NCI-H2171 (cell line): ENCODE results near the gene RTN3.
"Not testable (repeated sequence)": the region's sequence is repeated elsewhere in the genome, so short reads cannot be mapped to it uniquely, and the experiment has no call there.

Source experiments
- DNase-seq: peaks from one replicate; lab custom pipeline; 2025; lab: John Stamatoyannopoulos, UW

The RTN3 gene

GRCh38 chr11:63681321-63682065, at the start of gene RTN3:
TSS of gene RTN3 (plus strand) at chr11:63681500. CDS start at chr11:63681637, 137 bp downstream.
- DNase-seq, result peak; percentile 96

DNA sequence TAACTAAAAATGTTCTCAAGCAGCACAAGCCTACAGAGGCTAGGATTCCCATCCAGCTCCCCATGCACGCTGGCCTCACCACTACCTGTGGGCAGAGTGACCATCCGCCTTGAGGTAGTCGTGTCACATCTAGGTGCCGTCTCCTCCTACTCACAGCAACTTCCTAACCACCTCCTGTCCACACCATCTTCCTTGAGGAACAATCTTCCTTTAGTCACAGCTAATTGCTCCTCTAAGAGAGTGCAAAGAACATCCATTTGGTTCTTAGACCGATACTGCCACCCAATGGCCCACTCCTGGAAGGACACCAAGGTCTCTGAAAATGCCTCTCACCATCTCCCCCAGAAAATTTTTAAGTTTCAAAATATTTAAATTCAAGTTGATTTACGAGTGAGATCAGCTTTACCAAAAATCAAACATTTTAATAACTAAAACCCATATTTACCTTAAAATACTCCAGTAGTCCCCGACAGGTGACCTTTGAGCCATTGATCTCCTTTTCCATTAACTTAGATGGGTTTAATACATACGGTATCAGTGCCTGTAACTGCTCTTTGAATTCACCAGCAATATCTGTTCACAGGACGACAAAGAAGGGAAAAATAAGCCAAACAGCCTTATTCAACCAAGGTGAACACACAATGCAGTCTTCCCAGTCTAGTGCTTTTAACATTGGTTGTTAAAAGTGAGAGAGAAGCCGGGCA, 45.4 kb upstream of the RTN3 start:
- DNase-seq, result peak; percentile 52

DNA sequence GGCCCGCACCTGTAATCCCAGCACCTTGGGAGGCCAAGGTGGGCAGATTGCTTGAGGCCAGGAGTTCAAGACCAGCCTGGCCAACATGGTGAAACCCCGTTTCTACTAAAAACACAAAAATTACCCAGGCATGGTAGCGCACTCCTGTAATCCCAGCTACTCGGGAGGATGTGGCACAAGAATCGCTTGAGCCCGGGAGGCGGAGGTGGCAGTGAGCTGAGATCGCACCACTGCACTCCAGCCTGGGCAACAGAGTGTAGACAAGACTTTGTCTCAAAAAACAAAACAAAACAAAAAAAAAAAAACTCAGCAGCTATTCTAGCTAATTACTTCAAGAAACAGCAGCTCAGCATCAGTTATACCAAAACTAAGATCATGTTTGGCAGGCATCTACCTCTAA, 42.9 kb upstream of the RTN3 start:
- not testable (repeated sequence) for DNase-seq

DNA sequence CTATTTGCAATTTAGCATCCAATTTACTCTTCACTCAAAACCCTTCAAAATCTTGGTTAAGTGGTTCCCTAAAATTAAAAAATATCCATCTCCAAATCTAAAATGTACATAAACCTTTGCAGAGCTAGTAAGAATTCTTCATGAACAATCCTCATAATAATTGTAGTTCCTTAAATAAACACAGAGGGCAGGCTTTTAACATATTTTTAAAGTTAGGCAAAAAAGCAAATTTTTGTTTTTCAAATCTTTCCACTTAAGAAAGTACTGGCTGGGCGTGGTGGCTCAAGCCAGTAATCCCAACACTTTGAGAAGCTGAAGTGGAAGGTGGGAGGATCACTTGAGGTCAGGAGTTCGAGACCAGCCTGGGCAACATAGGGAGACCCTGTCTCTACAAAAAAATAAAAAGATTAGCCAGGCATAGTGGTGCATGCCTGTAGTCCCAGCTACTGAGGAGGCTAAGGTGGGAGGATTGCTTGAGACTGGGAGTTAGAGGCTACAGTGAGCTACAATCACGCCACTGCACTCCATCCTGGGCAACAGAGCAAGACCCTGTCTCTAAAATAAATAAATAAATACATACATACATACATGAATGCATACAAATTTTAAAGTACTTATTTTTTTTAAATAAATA, 42.0 kb upstream of the RTN3 start:
- DNase-seq, result no peak

GRCh38 chr11:63641727-63642126, 39.6 kb upstream of the RTN3 start:
- DNase-seq, result no peak

DNA sequence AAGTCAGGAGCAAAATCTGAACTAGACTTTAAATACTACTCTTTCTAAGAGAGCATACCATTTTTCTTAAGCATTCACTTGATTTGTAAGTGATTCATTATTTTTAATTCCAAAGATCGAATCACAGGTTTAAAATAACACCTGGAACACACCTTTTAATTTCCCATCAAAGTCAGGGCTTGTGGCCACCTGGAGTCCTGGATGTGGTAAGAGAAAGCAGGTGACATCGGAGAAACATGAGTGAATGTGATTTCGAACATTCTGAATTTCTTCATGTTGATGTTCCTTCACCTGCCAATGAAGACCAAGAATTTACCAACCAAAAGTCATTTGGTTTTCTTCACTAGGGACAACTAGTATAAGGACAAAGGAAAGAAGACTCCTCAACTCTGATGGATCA, 38.1 kb upstream of the RTN3 start:
- no peak for DNase-seq

- no peak for DNase-seq
Measured at GRCh38 chr11:63652671-63653070, 28.6 kb upstream of the RTN3 start.

GRCh38 chr11:63660972-63661371, 20.3 kb upstream of the RTN3 start:
- no peak for DNase-seq

DNA sequence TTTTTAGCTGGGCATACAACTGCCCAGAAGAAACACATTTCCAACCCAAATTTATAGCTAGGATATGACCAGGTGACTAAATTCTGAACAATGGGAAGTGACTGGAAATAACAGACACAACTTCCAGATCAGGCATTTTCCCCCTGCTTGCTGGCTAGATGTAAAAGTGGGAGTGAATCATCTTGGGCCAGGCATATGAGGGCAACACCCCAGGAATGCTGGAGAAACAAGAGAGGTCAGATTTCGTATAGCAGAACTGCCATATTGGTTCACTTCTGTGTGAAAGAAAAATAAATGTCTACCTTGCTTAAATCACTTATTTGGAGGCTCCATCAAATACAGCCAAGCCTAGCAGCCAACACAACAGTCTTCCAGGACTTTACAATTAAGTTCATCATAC, 17.5 kb upstream of the RTN3 start:
- no peak for DNase-seq

DNA sequence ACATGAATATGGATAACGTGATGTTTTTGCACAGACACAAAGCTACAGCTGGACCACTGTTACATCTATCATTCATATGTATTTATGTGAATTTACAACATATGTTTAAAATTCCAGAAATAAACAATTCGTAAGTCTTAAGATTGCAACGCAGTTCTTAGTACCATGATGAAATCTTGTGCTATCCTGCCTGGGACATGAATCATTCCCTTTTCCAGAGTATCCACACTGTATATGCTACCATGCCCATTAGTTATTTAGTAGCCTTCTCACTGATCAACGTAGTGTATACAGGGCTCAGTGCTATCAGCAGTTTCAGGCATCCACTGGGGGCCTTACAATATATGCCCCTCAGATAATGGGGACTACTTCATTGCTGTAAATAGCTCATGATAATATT, 14.4 kb upstream of the RTN3 start:
- DNase-seq, result no peak

GRCh38 chr11:63667995-63668795, 13.1 kb upstream of the RTN3 start:
- DNase-seq, result no peak

- DNase-seq, result no peak
Measured at GRCh38 chr11:63670096-63670432, 11.2 kb upstream of the RTN3 start.

DNA sequence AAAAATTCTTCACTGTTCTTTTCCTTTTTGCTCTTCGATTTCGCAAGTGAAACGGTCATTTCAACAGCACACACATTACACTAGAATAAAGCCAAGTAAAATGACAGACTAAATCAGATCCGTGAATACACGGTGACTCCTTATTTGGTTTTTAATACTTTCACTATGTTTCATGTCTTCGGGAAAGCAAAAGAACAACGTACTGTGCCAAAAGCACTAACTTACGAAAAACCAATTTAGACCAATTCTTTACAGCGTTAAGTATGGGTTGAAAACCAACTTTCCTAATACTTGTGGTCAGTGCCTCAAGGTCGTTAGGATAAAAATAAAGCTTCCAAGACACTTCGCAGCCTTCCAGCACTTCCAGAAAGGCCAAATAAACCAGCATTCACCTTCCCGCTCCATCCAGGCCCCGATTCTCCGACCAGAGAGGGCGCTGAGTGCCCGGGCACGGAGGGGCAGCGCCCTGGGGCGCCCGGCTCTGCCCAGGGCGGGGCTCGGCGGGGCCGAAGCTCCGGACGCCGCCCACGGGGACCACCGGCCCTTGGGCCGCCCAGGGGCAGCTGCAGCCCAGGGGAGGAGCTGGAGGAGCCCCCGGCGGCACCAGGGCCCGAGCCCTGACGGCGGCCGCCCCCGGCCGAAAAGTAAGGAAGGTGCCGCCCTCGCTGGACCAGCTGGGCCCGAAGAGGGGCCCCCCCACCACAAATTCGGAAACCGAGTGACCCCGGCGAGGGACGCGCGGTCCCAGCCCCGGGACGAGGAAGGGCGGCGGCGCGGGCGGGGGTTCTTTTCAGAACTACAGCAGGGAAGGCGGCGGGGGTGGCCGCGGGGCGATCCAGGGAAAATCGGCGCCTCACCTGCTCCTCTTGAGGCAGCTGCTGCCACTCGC, 10.6 kb upstream of the RTN3 start:
- DNase-seq, result no peak

DNA sequence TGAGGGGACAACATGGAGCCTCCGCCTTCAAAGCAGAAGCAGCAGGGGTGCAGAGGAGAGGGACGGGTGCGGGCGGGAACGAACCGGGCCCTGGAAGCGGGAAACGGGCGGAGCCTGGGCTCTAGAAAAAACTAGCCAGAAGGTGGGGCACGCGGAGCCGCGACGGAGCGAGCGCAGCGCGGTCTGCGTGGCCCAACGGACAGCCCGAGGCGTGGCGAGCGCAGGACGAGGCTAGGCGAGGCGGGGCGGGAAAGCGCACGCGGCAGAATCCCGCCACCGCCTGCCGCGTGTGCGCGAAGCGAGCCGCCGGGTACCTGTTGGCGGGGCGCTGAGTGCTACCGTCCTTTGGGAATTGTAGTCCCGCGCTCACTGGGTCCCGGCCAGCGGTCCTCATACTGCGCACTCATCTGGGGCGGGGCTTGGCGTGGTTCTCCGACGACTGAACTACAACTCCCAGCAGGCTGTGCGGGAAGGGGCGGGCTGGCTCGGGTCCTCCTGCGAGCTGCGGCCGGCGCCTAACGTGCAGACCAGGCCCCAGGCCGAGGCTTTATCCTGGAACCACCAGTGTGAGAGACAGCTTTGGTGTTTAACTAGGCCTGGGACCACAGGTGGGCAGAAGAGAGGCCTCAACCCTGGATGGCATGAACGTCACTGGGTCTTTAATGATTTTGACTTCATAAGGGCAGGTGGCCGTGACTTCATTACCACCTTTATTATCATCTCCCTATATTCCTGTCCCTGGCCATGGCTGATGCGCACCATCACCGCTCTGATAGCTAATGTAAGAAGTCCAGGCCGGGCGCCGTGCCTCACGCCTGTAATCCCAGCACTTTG, 9.8 kb upstream of the RTN3 start, which contains the start of gene ATL3:
Gene ATL3 (minus strand): TSS at position 55 of the 834 bp plus-strand sequence. CDS start 41 bp downstream, at position 14.
- peak; percentile 95 for DNase-seq

GRCh38 chr11:63672156-63672463, 9.2 kb upstream of the RTN3 start:
- DNase-seq, result no peak

GRCh38 chr11:63672936-63673539, 8.3 kb upstream of the RTN3 start:
- no peak for DNase-seq

DNA sequence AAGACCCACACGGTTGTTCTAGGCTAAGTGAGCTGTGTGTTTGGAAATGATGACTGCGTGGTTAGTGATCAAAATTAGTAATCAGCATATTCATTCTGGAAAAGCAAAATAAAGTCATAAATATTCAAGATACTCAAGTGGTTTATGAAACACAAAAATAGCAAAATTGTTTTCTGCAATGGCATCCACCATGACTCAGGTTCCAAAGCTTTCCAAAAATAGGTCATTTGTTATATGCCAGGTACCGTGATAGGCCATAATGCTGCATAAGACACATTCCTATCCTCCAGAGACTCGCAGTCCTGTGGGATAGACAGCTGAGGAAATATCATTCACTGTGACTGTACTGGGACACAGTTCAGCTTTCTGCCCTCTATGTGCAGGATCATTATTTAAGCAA, 7.7 kb upstream of the RTN3 start:
- no peak for DNase-seq

- DNase-seq, result peak; percentile 44
Measured at GRCh38 chr11:63680834-63681320, 423 bp upstream of the RTN3 start.

DNA sequence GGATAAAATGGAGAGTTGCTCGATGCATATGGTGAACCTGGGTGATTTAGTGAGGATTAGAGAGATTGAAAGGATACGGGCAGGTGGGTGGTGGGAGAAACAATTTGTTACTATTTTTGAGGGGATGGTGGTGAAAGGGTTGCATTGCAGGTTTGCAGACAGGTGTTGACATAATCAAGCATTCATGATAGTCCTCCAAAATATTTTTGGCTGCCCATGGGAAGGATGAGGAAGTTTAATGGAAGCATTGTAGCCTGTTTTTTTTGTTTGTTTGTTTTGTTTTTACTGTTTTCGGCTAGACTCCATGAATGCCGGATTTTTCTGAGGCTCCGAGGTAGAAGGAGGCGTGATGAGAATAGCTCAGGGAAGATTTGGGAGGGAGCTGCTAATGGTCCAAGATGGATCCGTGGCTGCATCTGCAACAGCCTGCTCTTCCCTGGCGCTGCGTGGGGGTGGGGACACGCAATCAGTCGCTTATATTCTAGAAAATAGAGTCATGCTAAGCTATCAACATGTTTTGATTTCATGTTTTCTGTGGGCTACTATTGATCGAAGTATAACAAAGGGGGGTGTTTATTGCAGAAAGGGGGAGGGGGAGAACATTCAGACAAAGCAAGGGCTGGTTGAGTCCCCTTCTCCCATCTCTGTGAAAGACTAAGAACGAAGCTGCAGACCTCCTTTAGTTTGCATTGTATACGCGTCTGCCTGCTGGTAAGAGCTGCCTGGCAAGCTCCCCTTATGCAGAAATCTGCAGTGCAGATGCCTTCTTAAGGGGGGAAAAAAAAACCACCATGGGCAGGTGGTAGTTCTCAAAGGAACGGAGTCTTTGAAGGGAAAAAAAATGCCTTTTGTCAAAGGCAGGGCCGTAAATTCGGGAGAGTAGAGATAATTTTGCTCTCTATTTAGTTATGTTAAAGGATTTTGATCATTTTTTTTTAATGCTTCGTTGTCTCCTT, 1.0 kb downstream of the RTN3 start:
- peak; percentile 30 for DNase-seq
